ENCODE results near the gene C1QTNF9. TPM values are rescaled to one million over a fixed set of nuclear protein-coding genes. Genes with fewer than 3 reads are reported as not detected.

C1QTNF9 gene
- total RNA-seq, 1 donor from 2014 or later: not detected

GRCh38 chr13:24272452-24273161 is 36.8 kb upstream of the C1QTNF9 start:
- no peak for DNase-seq (ENCODE audit: low spot score)
- Mint-ChIP-seq H3K4me3 (ENCODE audit: unreplicated experiment) (peak overlapping the region; percentile 66), H3K9me3 (ENCODE audit: low read depth) (no peaks in the 10 kb centered on the region), H3K36me3 (ENCODE audit: low read depth) (no peaks in the 10 kb centered on the region), H3K27me3 (ENCODE audit: low read depth) (no peaks in the 10 kb centered on the region), H3K4me1 (ENCODE audit: low read depth) (peaks cover 32% of the 10 kb centered on the region), H3K27ac (ENCODE audit: unreplicated experiment) (peak overlapping the region; percentile 33)
- TF ChIP-seq CTCF (IDR thresholded peaks at IDR 0.05): no peak

- no peak for DNase-seq (ENCODE audit: low spot score)
- H3K27me3 Mint-ChIP-seq (ENCODE audit: low read depth): no peaks in the 10 kb centered on the region
- H3K4me3 Mint-ChIP-seq (ENCODE audit: unreplicated experiment): no peak overlapping the region
- no peaks in the 10 kb centered on the region for H3K36me3 Mint-ChIP-seq (ENCODE audit: low read depth)
- no peak overlapping the region for H3K27ac Mint-ChIP-seq (ENCODE audit: unreplicated experiment)
- H3K9me3 Mint-ChIP-seq (ENCODE audit: low read depth): no peaks in the 10 kb centered on the region
- peaks cover 32% of the 10 kb centered on the region for H3K4me1 Mint-ChIP-seq (ENCODE audit: low read depth)
- no peak for TF ChIP-seq CTCF (IDR thresholded peaks at IDR 0.05)
These were observed 35.5 kb upstream of the C1QTNF9 start for GRCh38 chr13:24273926-24274325.

- H3K4me3 Mint-ChIP-seq (ENCODE audit: unreplicated experiment): no peak overlapping the region
- no peak overlapping the region for H3K27ac Mint-ChIP-seq (ENCODE audit: unreplicated experiment)
- TF ChIP-seq CTCF (IDR thresholded peaks at IDR 0.05): no peak
- H3K4me1 Mint-ChIP-seq (ENCODE audit: low read depth): peaks cover 32% of the 10 kb centered on the region
- no peaks in the 10 kb centered on the region for H3K9me3 Mint-ChIP-seq (ENCODE audit: low read depth)
- H3K27me3 Mint-ChIP-seq (ENCODE audit: low read depth): no peaks in the 10 kb centered on the region
- no peaks in the 10 kb centered on the region for H3K36me3 Mint-ChIP-seq (ENCODE audit: low read depth)
- no peak for DNase-seq (ENCODE audit: low spot score)
These were observed 34.8 kb upstream of the C1QTNF9 start for GRCh38 chr13:24274452-24275021.

GRCh38 chr13:24275041-24275440 is 34.3 kb upstream of the C1QTNF9 start:
- no peak overlapping the region for H3K4me3 Mint-ChIP-seq (ENCODE audit: unreplicated experiment)
- H3K4me1 Mint-ChIP-seq (ENCODE audit: low read depth): peaks cover 29% of the 10 kb centered on the region
- no peaks in the 10 kb centered on the region for H3K36me3 Mint-ChIP-seq (ENCODE audit: low read depth)
- no peaks in the 10 kb centered on the region for H3K9me3 Mint-ChIP-seq (ENCODE audit: low read depth)
- no peak for TF ChIP-seq CTCF (IDR thresholded peaks at IDR 0.05)
- no peaks in the 10 kb centered on the region for H3K27me3 Mint-ChIP-seq (ENCODE audit: low read depth)
- H3K27ac Mint-ChIP-seq (ENCODE audit: unreplicated experiment): no peak overlapping the region
- no peak for DNase-seq (ENCODE audit: low spot score)

DNA sequence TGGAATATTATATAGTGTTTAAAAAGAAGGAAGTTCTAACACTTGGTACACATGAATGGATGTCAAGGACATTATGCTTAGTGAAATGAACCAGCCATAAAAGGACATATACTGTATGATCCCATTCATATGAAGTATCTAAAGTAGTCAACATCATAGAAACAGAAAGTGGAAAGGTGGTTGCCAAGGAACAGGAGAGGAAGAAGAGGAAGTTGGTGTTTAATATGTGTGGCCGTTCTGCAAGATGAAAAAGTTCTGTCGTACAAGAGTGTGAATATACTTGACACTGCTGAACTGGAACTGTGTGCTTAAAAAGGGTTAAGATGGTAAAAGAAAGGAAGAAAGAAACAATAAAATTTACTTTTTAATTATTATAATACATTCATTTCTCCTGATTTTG is 33.1 kb upstream of the C1QTNF9 start:
- TF ChIP-seq CTCF (IDR thresholded peaks at IDR 0.05): no peak
- Mint-ChIP-seq H3K27me3 (ENCODE audit: low read depth) (no peaks in the 10 kb centered on the region), H3K27ac (ENCODE audit: unreplicated experiment) (no peak overlapping the region)

More for the DNA sequence above, 33.1 kb upstream of the C1QTNF9 start:
- H3K36me3 Mint-ChIP-seq (ENCODE audit: low read depth): no peaks in the 10 kb centered on the region
- H3K9me3 Mint-ChIP-seq (ENCODE audit: low read depth): no peaks in the 10 kb centered on the region
- H3K4me1 Mint-ChIP-seq (ENCODE audit: low read depth): peaks cover 17% of the 10 kb centered on the region
- H3K4me3 Mint-ChIP-seq (ENCODE audit: unreplicated experiment): no peak overlapping the region
- DNase-seq (ENCODE audit: low spot score): no peak

Data from chondrocyte (in vitro differentiated cells).